ENCODE data around the gene TM7SF3.
A peak's percentile ranks its signal among the peaks of the same experiment; 100 is the strongest.

TM7SF3 gene

DNA sequence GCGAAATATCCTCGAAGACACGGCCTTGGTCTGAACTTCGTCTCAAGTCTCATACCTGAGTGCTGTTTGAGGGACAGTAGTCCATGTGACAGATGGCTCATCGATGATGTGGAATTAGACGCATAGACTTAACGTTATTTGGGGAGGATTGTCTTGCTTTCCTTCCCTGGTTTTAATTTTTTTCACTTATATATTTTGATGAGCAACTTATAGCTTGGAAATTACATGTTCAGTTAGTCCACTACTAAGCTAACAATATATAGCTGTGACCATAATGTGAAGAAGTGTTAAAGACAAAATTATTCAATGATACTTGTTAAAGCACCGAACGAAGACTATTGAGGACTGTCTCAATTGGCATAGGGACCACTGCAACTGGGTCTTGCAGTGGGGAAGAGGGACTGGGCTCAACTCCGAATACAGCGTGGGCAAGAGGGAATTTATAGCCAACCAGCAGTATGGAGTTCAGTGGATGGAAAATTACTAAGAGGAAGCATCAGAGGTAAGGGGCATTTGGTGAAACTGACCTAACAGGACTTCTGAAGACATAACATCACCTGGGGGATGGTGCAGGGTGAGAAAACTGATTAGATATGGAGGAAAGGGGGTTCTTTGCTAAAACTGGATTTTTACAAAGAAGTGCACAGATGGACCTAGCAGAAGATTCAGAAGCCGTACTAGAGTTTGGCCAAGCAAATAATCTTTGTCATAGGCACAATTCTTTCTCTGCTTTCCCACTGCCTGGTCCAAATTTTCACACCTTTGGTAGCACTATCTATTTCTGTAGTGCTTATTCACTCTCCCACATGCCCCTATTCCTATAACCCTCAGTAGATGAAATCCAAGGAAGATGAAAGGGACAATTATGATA is 910 bp upstream of the TM7SF3 start:
- DNase-seq, result no peak

DNA sequence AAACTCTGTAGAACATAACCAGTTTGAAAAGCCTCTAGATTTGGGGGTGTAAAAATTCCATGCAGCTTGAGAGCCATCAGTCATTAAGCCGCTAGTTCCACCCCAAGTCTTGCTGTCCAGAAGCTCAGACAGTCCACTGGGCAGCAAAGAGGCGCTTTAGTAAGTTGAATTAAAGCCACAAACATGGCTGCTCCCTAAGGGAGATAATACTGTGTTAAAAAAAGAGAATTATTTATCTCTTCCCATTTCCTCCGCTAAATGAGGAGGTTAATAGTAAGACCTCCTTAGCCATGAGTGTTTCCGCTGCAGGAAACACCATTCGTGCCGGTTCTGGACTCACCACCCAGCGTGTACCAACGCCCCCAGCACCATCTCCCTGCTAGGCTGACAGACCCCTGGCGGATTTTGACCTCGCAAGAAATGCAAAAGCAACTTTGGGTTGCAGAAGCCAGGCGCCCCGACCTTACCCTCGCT is 536 bp downstream of the TM7SF3 start:
- peak; percentile 60 for DNase-seq

DNA sequence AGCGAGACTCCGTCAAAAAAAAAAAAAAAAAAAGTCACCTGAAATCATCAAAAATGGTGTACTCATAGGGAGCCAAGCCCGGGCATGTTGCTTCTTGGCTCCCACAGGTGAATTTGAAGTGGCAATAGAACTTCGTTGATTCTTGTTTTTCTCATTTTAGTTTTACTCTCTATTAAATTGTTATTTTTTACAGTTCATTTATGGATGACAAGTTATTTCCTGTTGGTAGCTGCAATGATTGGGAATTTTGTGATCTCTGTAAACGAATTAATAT is 1.3 kb downstream of the TM7SF3 start:
- DNase-seq, result no peak

DNA sequence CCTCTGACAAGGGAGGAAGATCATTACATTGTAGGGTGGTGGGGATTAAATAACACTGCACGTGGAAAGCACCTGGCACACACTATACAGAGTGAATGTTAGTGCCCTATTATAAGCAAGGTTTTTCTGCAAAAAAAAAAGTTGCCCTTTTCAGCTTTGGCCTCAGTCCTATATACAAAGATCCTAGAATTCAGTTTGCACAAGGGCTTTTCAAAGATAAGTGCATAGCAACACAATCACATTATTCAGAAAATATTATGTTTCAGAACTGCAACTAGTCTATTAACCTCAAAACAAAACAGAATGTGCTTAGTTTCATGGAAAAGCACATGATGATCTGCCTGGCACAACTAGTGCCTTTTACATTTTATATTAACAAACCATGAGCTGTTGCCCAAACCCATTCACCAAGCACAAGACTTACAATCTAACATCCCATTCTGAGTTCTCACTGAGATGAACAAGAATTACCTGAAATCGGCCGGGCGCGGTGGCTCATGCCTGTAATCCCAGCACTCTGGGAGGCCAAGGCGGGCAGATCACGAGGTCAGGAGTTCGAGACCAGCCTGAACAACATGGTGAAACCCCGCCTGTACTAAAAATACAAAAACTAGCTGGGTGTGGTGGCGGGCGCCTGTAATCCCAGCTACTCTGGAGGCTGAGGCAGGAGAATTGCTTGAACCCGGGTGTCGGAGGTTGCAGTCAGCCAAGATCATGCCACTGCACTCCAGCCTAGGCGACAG is 1.8 kb downstream of the TM7SF3 start:
- DNase-seq, result peak; percentile 25

DNA sequence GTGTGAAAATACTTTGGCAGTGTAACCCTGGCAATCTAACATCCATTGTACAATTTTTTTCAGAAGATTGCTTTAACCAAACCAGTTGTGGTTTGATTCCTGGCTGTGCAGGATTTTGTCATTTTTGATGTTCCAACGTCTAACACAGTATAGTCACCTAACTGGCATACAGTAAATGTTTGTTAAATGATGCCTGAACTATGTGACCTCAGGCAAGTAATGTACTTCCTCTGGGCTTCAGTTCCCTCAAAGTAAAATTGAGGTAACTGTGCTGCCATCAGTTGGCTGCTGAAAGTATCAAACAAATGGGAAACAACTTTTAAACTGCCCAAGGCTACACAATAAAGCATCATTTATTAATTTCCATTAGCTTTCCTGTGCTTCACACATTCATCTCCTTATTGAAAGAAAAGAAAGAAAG is 4.3 kb downstream of the TM7SF3 start:
- no peak for DNase-seq

- no peak for DNase-seq
These were observed 6.1 kb downstream of the TM7SF3 start for GRCh38 chr12:27008081-27008480.

GRCh38 chr12:27006797-27007467 is 7.3 kb downstream of the TM7SF3 start:
- no peak for DNase-seq

GRCh38 chr12:27005495-27005894 is 8.7 kb downstream of the TM7SF3 start:
- DNase-seq, result no peak

GRCh38 chr12:27003421-27004381 is 10.5 kb downstream of the TM7SF3 start:
- DNase-seq, result no peak

DNA sequence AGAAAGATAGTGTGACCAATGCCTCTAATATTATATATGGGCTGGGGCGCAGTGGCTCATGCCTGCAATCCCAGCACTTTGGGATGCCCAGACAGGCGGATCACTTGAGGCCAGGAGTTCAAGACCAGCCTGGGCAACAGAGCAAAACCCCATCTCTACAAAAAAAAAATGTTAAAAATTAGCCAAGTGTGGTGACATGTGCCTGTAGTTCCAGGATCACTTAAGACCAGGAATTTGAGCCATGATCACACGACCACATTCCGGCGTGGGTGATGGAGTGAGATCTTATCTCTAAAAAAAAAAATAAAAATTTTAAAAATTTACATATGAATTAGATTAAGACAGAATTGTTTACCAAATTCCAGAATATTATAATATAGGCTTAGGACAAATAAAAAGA is 12.0 kb downstream of the TM7SF3 start:
- no peak for DNase-seq

- DNase-seq, result no peak
These were observed 12.5 kb downstream of the TM7SF3 start for GRCh38 chr12:27001663-27002062.

DNA sequence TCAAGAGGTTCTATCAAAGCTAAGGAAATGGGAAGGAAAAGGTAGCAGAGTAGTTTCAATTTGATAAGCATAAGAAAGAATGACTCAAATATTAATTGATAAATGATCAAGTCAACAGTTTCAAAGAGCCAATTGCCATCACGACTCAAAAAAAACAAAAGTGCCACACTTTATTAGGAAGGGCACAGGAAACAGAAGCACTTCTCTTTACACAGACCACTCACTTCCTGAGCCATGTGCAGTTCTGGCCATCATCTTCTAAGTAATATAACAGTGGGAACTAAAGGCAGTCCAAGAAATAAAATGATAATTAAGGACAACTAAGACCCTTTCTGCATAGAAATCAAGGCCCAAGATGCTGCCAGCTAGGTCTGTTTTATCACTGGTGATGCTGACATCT is 13.2 kb downstream of the TM7SF3 start:
- no peak for DNase-seq

DNA sequence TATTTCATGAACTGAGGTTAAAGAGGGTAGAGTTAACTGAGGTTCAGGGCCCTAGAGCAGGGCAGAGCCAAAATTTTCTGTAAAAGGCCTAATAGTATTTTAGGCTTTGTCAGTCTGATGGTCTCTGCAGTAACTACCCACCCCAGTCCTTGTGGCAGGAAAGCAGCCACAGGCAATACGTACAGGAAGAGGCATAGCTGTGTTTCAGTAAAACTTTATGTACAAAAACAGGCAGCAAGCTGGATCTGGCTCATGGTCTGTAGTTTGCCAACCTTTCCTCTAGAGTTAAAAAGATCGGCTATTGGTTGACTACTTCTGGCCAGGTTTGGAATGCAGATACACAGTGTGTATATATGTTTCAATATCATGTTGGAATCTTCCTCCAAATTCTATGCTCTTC is 17.2 kb downstream of the TM7SF3 start:
- no peak for DNase-seq

DNA sequence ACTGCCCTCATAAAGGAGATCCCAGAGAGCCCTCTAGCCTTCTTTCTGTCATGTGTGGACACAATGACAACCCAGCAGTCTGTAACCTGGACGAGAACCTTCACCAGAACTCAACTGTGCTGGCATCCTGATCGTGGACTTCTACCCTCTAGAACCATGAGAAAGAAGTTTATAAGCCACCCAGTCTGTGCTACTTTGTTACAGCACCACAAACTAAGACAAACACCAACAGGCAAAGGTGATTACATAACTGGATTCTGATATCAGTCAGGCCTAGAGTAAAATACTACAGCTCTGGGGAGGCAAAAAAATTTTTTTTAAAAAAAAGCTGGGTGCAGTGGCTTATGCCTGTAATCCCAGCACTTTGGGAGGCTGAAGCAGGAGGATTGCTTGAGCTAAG is 18.5 kb downstream of the TM7SF3 start:
- no peak for DNase-seq

- DNase-seq, result no peak
These were observed 20.1 kb downstream of the TM7SF3 start for GRCh38 chr12:26994109-26994508.

DNA sequence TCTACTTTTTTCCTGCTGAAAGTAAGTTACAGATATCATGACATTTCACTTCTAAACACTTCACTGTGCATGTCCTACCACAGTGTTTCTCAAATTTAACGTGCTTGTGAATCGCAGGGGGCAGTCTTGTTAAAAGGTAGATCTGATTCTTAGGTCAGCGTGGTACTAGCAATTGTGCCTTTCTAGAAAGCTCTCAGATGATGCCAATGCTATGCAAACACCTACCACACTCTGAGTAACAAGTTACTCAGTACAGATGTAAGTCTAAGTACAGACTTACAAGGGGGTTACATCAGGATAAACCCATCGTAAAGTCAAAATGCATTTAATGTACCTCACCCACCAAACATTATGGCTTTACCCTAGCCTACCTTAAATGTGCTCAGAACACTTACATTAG is 22.4 kb downstream of the TM7SF3 start:
- DNase-seq, result no peak

- no peak for DNase-seq
These were observed 24.3 kb downstream of the TM7SF3 start for GRCh38 chr12:26989873-26990272.

- DNase-seq, result no peak
These were observed 25.5 kb downstream of the TM7SF3 start for GRCh38 chr12:26988703-26989102.

DNA sequence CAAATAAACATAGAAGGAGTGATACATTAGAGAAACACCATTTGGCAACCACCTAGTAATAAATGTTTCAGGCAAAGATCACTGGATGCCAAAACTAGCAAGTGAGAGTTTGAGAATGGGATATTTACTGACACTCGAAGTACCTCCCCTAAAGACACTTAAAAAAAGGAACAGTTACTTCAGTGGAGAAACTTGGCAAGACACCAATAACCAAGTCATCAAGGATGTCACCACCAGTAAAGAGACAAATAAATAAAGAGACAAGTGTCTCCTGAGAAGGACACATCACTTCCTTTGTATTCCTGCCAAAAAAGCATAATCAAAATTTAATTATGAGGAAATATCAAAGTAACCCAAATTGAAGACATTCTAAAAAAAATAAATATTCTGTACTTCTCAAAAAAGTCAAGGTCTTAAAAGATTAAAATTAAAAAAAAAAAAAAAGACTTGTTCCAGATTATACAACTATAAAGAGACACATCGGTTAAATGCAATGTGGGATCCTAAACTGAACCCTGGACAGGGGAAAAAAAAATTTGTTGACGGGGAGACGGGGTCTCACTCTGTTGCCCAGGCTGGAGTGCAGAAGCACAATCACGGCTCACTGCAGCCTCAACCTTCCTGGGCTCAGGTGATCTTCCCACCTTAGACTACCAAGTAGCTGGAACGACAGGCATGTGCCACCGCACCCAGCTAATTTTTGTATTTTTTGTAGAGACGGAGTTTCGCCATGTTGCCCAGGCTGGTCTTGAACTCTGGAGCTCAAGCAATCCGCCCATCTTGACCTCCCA is 26.4 kb downstream of the TM7SF3 start:
- no peak for DNase-seq

GRCh38 chr12:26982866-26983265 is 31.3 kb downstream of the TM7SF3 start:
- DNase-seq, result no peak

GRCh38 chr12:26979733-26980132 is 34.5 kb downstream of the TM7SF3 start:
- no peak for DNase-seq

DNA sequence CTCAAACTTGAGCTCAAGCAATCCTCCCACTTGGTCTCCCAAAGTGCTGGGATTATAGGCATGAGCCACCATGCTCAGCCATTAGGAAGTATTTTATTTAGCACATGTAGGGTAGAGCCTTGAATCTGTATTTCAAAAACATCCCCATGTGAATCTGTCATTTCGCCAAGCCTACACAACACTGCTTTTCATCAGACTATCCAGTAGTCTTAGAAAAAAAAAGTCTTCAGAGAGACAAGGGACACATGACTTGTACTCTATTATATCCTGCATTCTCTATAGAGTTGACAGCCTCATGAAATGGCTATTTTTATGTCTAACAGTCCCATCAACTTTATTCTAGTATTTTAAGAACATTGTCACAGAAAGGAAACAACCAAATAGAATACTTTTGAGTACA is 35.4 kb downstream of the TM7SF3 start:
- DNase-seq, result no peak

Measured in NCI-H510A treated with DMSO at 0.1 percent for 48 hours (cell line).